Fibroblast of mammary gland (primary cell): ENCODE measurements around the gene GRXCR1.

Experiments used
- DNase-seq: peaks from one replicate; pipeline ENCODE4 v3.0.0-alpha.2; 2010; ENCODE audit warnings: low read depth
- H3K4me3 ChIP-seq: 2 replicates; pipeline ENCODE4 v1.5.1; 2011; ENCODE audit warnings: low read depth, mild to moderate bottlenecking, low read length, moderate library complexity; ENCODE audit not compliant: control insufficient read depth
- TF ChIP-seq, protein P1 (sequence below): conservative IDR thresholded peaks from 2 replicates; pipeline ENCODE4 v1.5.1; 2011; ENCODE audit warnings: low read depth, low read length, inconsistent platforms; ENCODE audit not compliant: control insufficient read depth, insufficient read depth

The GRXCR1 gene

GRCh38 chr4:42954963-42955669, 62.6 kb downstream of the GRXCR1 start:
- H3K4me3 ChIP-seq = no peak overlapping the region
- no peak for DNase-seq
- TF ChIP-seq, protein P1, sequence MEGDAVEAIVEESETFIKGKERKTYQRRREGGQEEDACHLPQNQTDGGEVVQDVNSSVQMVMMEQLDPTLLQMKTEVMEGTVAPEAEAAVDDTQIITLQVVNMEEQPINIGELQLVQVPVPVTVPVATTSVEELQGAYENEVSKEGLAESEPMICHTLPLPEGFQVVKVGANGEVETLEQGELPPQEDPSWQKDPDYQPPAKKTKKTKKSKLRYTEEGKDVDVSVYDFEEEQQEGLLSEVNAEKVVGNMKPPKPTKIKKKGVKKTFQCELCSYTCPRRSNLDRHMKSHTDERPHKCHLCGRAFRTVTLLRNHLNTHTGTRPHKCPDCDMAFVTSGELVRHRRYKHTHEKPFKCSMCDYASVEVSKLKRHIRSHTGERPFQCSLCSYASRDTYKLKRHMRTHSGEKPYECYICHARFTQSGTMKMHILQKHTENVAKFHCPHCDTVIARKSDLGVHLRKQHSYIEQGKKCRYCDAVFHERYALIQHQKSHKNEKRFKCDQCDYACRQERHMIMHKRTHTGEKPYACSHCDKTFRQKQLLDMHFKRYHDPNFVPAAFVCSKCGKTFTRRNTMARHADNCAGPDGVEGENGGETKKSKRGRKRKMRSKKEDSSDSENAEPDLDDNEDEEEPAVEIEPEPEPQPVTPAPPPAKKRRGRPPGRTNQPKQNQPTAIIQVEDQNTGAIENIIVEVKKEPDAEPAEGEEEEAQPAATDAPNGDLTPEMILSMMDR = no peak

DNA sequence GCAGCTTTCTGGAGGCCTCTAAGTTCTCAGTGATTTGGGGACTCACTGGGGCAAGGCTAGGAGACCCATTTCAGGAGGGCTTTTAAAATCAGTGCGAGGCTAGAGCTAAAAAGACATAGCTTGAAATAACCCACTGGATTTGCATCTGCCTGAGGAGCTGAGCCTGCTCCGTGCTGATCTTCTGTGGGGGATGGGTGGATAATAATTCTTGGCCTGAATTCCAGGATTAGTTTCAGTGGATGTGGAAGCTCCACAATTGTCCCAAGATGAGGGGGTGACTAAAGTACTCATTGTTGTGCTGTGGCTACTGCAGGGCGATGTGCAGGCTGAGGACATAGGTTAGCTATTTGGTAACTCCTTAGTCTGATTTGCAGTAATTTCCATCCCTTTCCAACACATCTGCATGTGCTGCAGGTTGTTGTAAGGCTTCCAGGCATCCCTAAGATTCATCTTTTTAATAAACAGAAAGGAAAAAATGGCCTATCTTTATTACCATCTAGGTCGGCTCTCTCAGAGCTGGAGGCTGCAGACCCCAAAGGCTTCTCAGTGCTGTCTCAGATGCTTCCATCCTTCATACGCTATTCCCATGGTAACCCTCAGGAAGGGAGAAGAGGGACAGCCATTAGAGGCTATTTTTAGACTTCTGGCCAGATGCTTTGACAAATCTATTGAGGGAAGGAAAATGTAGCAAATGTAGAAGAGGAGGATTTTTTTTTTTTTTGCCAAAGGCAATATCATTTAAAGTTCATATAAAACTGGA, 63.4 kb downstream of the GRXCR1 start:
- H3K4me3 ChIP-seq = no peak overlapping the region
- TF ChIP-seq, protein P1 = no peak
- DNase-seq = no peak

DNA sequence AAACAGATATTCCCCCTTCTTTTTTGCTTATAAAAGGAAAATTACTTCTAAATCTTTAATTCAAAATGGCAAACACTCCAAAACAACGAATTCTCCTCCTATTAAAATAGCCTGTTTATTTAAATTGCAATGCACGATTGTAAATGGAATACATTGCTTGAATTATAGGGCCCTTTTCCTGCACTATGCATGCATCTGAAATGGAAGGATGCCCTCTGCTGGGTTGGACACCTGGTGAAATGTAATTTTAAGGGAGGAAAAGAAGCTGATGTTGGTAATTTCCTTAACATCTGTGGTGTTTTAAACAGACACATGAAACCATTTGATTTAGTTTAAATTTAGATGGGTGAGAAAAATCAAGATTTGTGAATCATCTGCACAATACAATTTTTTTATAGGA, 72.8 kb downstream of the GRXCR1 start:
- TF ChIP-seq, protein P1 = no peak
- H3K4me3 ChIP-seq = no peak overlapping the region
- DNase-seq = no peak

GRCh38 chr4:42985976-42986375, 93.5 kb downstream of the GRXCR1 start:
- no peak for DNase-seq
- TF ChIP-seq, protein P1 = no peak

DNA sequence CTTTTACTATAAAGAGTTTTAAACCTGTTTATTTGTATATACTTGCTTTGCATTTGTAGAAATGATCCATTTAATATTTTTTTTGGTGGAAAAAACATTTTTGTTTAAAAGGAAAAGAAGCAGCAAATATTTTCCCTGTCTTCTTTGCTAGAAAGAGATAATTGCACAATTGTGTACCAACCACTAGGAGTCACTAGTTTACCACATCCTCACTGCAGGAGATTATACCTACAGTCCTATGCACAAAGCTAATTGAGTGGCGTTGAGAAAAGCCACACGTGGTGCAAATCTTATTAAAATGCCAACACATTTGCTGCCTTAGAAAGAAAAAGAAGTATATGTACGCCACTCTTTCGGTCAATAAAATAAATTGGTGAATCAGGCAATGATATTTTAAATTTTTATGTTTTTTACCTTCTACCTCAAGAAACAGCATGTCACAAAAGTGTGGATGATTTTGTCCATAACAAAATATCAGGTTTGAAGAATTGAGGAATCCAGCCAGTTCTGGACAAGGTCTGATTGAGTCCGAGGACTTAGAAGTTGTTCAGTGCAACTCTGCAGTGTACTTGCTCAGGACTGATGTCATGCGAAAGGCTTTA, 102.9 kb downstream of the GRXCR1 start:
- TF ChIP-seq, protein P1 = peak; percentile 78
- DNase-seq = peak; percentile 45
- H3K4me3 ChIP-seq = no peak overlapping the region

More at GRCh38 chr4:42985976-42986375, 93.5 kb downstream of the GRXCR1 start:
- no peak overlapping the region for H3K4me3 ChIP-seq

GRCh38 chr4:43008793-43009192, 116.3 kb downstream of the GRXCR1 start:
- TF ChIP-seq, protein P1 = no peak
- no peak for DNase-seq
- H3K4me3 ChIP-seq = no peak overlapping the region
